Lung (tissue), 12 donors: Measurements from ENCODE around the gene GDPD3. TPM values are rescaled to one million over a fixed set of nuclear protein-coding genes. Genes with fewer than 3 reads are reported as not detected.

Experiments used
- ATAC-seq: fragments of 200-7000 bp; cut with Tn5 transposase; one replicate; pipeline ENCODE4 v1.9.1; 2020; ENCODE audit warnings: moderate number of reproducible peaks; ENCODE audit not compliant: insufficient read depth, low FRiP score
- DNase-seq, 3 donors: peaks; one replicate each; pipeline ENCODE4 v3.0.0-alpha.2; 2013 to 2017
- H3K27ac ChIP-seq, 2 donors: one replicate each; pipeline ENCODE4 v1.5.1; 2013; ENCODE audit warnings: mild to moderate bottlenecking in 2 of 2, moderate library complexity in 2 of 2, control low read depth in 1 of 2, inconsistent platforms in 1 of 2, low read depth in 1 of 2, low read length in 1 of 2
- H3K27me3 ChIP-seq, 3 donors: one replicate each; pipeline ENCODE4 v1.5.1; 2013; ENCODE audit warnings: low read length in 2 of 3; ENCODE audit not compliant: control insufficient read depth in 3 of 3, insufficient read depth in 3 of 3
- H3K36me3 ChIP-seq, 4 donors: one replicate each; pipeline ENCODE4 v1.5.1; 2013; ENCODE audit warnings: low read length in 4 of 4, mild to moderate bottlenecking in 1 of 4, moderate library complexity in 1 of 4; ENCODE audit not compliant: control insufficient read depth in 4 of 4, insufficient read depth in 4 of 4
- H3K4me1 ChIP-seq, 5 donors: one replicate each; pipeline ENCODE4 v1.5.1; 2013; ENCODE audit warnings: low read length in 5 of 5, mild to moderate bottlenecking in 2 of 5, moderate library complexity in 1 of 5; ENCODE audit not compliant: control insufficient read depth in 5 of 5, insufficient read depth in 5 of 5
- H3K4me3 ChIP-seq: one replicate; pipeline ENCODE4 v1.5.1; 2013; ENCODE audit warnings: mild to moderate bottlenecking, control low read depth, moderate library complexity
- H3K9ac ChIP-seq, 2 donors: one replicate each; pipeline ENCODE4 v1.5.1; 2013; ENCODE audit warnings: low read length in 2 of 2, control low read depth in 1 of 2; ENCODE audit not compliant: insufficient read depth in 1 of 2
- H3K9me3 ChIP-seq, 4 donors: one replicate each; pipeline ENCODE4 v1.5.1; 2013; ENCODE audit warnings: low read length in 3 of 4, mild to moderate bottlenecking in 1 of 4, moderate library complexity in 1 of 4; ENCODE audit not compliant: control insufficient read depth in 4 of 4, insufficient read depth in 3 of 4
- WGBS, 2 donors: extraction: QIAGEN DNeasy Blood & Tissue Kit; methylation state at CpG; one replicate each; pipeline ENCODE4 v1.1.7; 2013; 5-methylcytosine and 5-hydroxymethylcytosine counted together
- polyA plus RNA-seq, 2 donors: library from polyadenylated mRNA; stranded (reverse); fragments of 200-250 nt; gene quantifications; one replicate each; pipeline ENCODE4 v1.2.1, GENCODE V29; 2013
- total RNA-seq, 2 donors: library from RNA; depleted of rRNA in 1 of 2; stranded (reverse); fragments of >200 nt in 1 of 2; gene quantifications; one replicate each; pipeline ENCODE4 v1.2.1, GENCODE V29; 2014 to 2021
- TF ChIP-seq, protein P1 (sequence below): IDR thresholded peaks from 2 replicates; pipeline ENCODE4 v1.5.1; 2012; ENCODE audit warnings: mild to moderate bottlenecking; ENCODE audit errors: control extremely low read depth, extremely low read depth
- donor health status: control.
- donor health status: control.
- donor health status: Bipolar disorder and iron deficiency.
- donor health status: healthy.
- donor health status: DM: yes; HTN: yes; CAD: no.

GDPD3 gene
- total and polyA plus RNA-seq, 4 donors = 4.1 to 6.0 (median 5.5) TPM

DNA sequence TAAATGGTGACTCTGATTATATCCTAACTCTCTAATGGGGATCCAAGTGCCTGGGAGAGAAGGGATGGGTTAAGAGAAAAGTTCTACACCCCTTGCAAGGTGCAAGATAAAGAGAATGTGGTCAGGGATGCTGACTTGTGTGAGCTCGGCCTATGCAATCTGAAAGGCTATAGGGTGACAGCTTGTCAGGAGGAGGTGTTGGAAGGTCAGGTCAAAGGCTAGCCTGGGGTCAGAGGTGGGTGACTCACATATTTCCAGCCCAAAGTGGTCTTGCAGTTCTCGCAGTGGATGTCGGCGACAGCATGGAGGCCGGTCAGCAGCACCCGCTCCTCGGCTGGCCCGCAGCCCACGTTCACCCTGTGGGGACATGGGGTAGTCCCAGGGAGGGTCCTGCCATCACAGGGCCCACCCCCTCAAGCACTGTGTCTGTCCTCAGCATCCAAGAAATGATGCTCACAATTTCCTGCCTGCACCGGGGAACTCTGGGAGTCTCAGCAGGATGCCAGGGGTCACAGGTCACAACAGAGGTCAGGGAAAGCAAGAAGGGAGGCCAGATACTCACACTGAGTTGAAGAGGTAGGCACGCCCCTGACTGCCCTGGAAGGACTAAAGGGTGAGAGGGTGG, 18.7 kb downstream of the GDPD3 start:
- WGBS, 2 donors = 78 to 79% methylated on average over 11 of the region's 11 CpGs
- ATAC-seq (no peak), DNase-seq (peak in 1 of 3 donors; percentile 28)
- Histone ChIP-seq H3K4me1 (peaks cover 0 to 36% (median 10%) of the 10 kb centered on the region in 5 donors), H3K4me3 (peak overlapping the region; percentile 81), H3K9me3 (peaks cover 0 to 8% (median 3%) of the 10 kb centered on the region in 4 donors), H3K27me3 (no peaks in the 10 kb centered on the region), H3K9ac (peak overlapping the region in 1 of 2 donors; percentile 55), H3K36me3 (peaks cover 0 to 12% (median 10%) of the 10 kb centered on the region in 4 donors), H3K27ac (peak overlapping the region; percentile 86 to 95)
- TF ChIP-seq, protein P1, sequence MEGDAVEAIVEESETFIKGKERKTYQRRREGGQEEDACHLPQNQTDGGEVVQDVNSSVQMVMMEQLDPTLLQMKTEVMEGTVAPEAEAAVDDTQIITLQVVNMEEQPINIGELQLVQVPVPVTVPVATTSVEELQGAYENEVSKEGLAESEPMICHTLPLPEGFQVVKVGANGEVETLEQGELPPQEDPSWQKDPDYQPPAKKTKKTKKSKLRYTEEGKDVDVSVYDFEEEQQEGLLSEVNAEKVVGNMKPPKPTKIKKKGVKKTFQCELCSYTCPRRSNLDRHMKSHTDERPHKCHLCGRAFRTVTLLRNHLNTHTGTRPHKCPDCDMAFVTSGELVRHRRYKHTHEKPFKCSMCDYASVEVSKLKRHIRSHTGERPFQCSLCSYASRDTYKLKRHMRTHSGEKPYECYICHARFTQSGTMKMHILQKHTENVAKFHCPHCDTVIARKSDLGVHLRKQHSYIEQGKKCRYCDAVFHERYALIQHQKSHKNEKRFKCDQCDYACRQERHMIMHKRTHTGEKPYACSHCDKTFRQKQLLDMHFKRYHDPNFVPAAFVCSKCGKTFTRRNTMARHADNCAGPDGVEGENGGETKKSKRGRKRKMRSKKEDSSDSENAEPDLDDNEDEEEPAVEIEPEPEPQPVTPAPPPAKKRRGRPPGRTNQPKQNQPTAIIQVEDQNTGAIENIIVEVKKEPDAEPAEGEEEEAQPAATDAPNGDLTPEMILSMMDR = no peak

DNA sequence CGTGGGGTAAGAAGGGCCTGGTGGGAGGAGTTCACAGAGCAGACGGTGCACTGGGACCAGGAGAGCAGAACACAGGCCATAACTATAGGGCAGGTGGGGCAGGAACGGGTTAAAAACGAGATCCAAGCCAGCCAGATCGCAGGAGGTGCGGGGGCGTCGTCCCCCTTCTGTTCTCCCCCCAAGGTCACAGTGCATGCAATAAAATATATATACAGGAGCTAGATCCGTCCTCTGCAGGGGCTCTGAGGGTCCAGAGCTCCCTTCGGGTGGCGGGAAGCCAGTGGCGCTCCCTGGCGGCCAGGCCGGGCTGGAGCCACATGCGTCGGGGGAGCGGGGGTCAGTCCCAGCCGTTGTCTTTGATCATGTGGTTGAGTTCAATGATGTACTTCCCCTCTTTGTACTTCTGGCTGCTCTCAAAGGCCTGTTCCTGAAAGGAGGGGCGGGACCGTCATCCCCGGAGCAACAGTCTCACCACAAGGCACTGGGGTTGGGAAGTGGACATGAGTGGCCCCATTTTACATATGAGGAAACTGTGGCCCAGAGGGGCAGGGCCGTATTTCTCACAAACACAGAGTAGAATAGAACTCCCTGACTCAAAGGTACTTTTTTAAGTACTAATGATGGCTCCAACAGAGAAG, 20.8 kb downstream of the GDPD3 start:
- ATAC-seq = peak; percentile 66
- 1 to 2% methylated on average over 22 of the region's 22 CpGs for WGBS, 2 donors

DNA sequence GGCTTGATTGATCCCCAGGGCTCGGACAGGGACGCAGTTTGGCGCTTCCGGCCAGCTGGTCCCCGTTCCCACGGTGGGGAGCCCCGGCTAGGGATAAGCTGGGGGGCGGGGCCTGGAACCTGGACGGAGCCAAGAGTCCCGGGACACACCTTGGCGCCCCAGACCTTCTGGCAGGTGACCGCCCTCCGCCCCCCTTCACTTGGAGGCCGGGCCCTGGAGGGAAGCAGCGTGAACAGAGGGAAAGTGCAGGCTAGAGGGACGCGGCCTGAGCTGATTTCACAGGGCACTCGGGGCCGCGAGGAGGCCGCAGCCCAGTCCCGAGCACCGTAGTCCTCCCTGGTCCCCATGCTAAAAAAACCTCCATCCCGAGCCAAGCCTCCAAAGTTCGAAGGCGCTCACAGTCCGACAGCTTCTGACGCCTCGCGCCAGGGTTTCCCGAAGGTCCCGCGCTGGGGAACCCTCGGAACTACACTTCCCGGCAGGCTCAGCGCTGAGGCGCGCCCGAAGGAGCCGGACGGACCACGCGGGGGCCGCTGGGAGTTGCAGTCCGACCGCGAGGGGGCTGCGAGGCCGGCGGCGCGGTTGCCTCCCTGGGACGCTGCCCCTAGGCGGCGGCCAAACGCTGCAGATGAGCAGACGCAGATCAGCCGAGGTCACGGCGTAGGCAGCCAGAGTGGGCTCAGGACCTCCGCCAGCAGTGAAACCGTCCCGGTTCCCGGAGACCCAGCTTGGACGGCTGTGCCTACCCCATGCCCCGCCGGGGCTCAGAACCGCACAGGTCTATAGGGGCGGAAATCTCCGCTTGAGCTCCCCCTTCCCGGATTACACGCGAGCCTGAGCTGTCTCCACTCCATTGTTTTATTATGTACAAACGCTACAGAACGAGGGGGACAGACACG, 21.6 kb downstream of the GDPD3 start, which contains the start of gene TBX6:
Gene TBX6, minus strand, starts transcription at position 451 of the 899 bp plus-strand sequence. CDS start 731 bp downstream, outside the sequence.
- TF ChIP-seq, protein P1 = peak; percentile 96
- Histone ChIP-seq H3K9ac (peak within 1 kb of the TSS in 1 of 2 donors; percentile 55), H3K27ac (peak within 1 kb of the TSS; percentile 89 to 90), H3K27me3 (no peaks in the 10 kb centered on the region), H3K36me3 (peaks cover 0 to 12% (median 10%) of the 10 kb centered on the region in 4 donors), H3K4me1 (peaks cover 0 to 36% (median 10%) of the 10 kb centered on the region in 5 donors), H3K4me3 (peak within 1 kb of the TSS; percentile 20), H3K9me3 (peaks cover 0 to 2% (median under 1%) of the 10 kb centered on the region in 4 donors)
- WGBS, 2 donors = 0 to 1% methylated on average over 72 to 76 of the region's 76 CpGs
- peak; percentile 91 for ATAC-seq
- peak; percentile 94 to 96 (median 94) for DNase-seq

More for the DNA sequence above, 20.8 kb downstream of the GDPD3 start:
- TF ChIP-seq, protein P1 = peak; percentile 38
- peak overlapping the region; percentile 20 for H3K4me3 ChIP-seq
- peak; percentile 80 to 84 (median 83) for DNase-seq
- peak overlapping the region; percentile 89 to 90 for H3K27ac ChIP-seq
- peaks cover 0 to 12% (median 10%) of the 10 kb centered on the region in 4 donors for H3K36me3 ChIP-seq
- H3K4me1 ChIP-seq = peaks cover 0 to 36% (median 10%) of the 10 kb centered on the region in 5 donors
- H3K9me3 ChIP-seq = peaks cover 0 to 8% (median 3%) of the 10 kb centered on the region in 4 donors
- no peaks in the 10 kb centered on the region for H3K27me3 ChIP-seq
- peak overlapping the region in 1 of 2 donors; percentile 55 for H3K9ac ChIP-seq
